HPDE6-E6E7 (cell line): Measurements from ENCODE around the gene EEFSEC.

Experiments used
- DNase-seq: peaks from one replicate; pipeline ENCODE4 v3.0.0; 2011; ENCODE audit warnings: missing footprints; ENCODE audit errors: extremely low spot score

EEFSEC gene

GRCh38 chr3:128285967-128286321, 132.7 kb downstream of the EEFSEC start:
- DNase-seq: no peak

- DNase-seq: no peak
Measured at GRCh38 chr3:128286691-128287090, 133.4 kb downstream of the EEFSEC start.

DNA sequence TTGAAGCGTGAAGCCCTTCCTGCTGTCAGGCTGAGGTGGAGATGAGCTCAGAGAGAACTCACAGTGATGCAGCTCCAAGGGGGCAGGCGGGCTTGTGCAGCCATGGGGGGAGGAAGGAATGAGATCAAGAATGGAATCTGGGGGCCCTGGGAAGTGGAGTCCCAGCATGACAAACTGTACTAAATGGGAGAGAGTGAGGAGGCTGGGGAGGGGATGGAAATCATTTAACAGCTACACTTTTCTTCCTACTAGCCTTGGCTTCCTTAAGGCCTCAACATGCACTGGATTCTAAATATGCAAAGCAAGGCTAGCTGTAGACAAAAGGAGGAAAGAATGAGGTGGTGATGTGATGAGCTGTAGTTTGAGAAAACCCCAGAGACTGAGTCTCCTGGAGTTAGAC, 133.9 kb downstream of the EEFSEC start:
- no peak for DNase-seq

DNA sequence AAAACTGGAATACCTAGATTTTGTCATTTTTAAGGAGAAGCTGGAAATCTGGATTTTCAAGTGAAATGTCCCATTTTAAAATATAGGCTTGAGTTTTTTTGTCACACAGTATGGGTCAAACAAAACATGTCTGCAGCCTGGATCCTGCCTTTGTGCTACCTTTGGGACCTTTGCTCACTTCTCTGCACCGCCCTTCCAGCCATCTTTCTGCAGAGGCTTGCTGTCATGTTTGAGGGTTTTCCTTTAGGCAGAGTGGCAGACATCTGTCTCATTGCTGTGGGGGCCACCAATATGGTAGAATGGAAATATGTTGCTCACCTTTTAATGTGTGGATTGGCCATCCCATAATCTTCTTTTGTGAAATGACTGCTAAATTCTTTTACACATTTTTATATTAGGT, 136.3 kb downstream of the EEFSEC start:
- DNase-seq: no peak

DNA sequence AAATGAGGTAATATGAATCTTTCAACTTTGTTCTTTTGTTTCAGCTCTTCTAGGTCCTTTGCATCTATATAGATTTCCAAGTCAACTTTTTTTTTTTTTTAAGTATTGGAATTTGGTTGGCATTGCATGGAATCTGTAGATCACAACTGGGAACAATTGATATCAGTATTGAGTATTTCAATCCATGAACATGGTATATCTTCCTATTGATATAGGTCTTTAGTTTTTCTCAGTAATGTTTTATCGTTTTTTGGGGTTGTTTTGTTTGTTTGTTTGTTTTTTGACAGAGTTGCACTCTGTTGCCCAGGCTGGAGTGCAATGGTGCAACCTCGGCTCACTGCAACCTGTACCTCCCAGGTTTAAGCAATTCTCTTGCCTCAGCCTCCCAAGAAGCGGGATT, 137.2 kb downstream of the EEFSEC start:
- DNase-seq: no peak

GRCh38 chr3:128293930-128294329, 140.6 kb downstream of the EEFSEC start:
- no peak for DNase-seq

DNA sequence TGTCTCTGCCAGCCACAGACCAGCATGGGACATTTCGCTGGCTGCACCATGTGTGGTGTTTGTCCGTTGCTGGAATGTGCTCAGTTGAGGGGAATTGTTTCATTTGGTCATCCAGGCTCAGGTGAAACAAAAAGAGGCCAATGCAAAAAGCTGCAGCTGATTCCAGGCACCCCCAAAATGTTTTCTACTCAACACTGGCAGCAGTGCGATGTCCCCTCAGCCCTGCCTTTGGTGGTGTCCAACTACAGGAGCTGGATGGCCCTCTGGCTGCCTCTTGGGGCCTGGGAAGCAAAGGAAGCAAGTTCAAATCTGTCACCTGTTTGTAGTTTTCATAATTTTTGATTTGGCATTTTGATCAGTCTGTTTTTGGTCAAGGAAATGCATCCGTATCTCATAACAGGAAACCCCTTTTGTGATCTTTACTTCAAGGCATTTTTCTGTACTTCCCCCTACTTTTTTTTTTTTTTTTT, 141.8 kb downstream of the EEFSEC start:
- DNase-seq: no peak

DNA sequence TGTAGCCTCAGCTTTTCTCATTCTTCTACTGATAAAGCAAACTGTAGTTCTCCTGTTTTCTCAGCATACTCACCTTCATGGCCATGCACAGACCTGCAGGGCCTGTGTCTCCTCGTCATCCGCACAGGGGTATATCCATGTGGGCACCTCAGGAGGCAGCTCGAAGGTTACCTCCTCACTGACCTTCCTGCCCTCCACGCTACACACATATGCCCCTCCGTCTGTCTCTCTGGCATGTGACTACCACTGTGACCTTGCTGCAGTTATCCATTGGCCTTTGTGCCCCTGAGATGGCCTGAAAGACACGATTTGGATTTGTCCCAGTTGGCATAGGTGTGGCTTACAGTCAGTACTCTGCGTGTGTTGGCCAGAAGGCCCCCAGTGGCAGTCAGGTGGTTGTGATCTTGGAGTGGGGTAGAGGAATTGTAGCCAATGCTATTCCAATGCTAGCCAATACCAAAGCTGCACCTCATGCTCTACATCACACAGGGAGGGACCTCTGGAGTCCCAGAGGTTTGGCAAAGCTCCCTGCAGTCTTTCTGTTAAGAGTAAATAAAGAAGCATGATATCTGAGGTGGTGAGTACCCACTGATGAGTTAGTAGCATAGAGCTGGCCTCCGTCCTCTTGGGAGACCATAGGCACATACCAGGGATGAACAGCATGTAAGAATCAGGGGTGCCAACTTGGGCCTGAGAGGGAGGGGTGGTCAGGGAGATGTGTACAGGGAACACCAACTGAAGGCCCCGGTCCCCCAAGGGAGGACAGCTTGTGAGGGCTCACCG, 143.4 kb downstream of the EEFSEC start:
- no peak for DNase-seq

GRCh38 chr3:128297401-128298138, 144.3 kb downstream of the EEFSEC start:
- peak; percentile 32 for DNase-seq

DNA sequence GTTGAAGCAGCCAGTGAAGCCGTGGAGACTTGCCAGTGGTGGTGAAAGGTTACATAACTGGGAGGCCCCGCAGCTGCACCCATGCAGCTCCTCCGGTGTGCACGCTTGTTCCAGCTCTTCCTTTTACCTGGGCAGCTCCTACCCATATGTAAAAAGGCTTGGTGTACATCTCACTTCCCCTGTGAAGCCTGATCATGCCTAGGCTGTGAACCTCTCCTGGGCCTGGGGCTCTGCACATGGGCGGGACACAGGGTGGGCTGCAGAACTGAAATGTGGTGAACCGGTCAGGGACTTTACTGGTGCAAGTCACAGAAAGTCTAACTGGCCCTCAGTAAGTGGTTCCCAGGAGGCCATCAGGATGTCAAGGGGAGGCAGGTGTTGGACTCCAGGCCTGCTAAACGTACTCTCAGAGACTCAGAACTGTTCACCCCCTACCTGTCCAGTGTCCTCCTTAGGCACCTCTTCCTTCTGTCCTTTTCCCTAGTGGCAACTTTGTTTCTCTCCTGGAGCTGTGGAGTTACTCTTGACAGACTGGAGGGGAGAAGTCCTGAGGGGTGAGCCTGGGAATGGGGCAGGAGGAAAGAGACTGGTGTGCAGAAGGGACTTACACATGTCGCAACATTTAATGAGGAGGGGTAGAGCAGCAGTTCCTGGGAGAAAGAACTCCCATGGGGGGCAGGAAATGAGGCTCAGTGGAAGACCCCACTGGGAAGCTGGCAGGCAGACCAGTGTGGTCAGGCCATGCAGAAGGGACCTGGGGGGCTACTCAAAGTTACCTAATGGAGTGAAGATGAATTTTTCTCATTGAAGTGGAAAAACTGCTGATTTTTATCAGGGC, 148.1 kb downstream of the EEFSEC start:
- DNase-seq: no peak

DNA sequence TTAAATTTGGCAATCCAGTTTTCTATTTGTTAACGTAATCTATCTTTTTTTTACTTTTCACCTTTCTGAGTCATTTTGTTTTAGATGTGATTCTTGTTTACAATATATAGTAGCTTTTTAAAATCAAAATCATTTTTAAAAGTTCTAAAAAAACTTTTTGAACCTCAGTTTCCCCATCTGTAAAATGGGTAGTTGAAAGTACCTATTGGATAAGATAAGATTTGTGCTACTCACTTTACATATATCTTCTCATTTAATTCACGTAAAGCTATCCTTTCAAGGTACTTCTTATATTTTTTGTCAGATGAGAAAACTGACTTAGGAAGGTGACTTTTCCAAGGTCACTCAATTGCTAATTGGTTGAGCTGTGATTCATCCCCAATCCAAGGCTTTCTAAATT, 153.2 kb downstream of the EEFSEC start:
- DNase-seq: no peak

GRCh38 chr3:128307029-128307633, 153.8 kb downstream of the EEFSEC start:
- DNase-seq: no peak

GRCh38 chr3:128307781-128308469, 154.6 kb downstream of the EEFSEC start:
- no peak for DNase-seq

DNA sequence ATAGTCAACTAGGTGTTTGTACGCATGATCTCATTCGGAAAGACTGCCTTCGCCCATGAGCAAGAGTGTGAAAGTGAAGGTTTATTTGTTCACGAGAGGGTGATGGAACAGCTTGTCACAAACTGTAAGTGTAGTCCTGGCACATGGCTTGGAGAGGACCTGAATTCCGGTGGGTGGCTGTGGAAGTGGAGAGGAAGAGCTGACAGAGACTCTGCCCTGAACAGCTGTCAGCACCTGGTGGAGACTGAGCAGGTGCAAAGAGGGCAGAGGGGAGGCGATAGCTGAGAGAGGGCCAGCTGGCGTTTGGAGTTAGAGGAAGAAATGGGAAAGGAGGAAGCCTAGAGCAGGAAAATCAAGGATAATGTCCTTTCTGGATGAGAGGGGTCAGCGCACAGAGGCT, 155.7 kb downstream of the EEFSEC start:
- no peak for DNase-seq

- no peak for DNase-seq
Measured at GRCh38 chr3:128310286-128311058, 157.2 kb downstream of the EEFSEC start.

GRCh38 chr3:128311441-128311844, 158.2 kb downstream of the EEFSEC start:
- no peak for DNase-seq

DNA sequence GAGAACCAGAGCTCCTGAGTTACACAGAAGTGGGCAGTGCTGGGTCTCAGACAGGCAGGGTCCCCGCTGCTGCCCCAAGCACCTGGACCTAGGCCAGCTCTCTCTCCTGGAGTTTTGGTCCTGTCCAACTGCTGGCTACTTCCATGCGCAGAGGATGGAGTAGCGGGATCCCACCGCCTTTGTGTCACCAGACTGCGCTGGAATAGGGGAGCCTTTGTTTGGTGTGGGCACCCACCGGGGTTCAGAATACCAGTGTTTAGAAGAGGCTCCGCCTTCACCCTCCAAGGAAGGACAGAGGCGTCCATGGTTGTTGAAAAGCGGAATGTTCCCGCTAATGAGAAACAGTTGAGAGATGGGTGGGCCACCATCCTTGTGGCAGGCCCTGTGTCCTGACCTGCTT, 159.0 kb downstream of the EEFSEC start:
- no peak for DNase-seq

- no peak for DNase-seq
Measured at GRCh38 chr3:128313071-128313725, 159.9 kb downstream of the EEFSEC start.

DNA sequence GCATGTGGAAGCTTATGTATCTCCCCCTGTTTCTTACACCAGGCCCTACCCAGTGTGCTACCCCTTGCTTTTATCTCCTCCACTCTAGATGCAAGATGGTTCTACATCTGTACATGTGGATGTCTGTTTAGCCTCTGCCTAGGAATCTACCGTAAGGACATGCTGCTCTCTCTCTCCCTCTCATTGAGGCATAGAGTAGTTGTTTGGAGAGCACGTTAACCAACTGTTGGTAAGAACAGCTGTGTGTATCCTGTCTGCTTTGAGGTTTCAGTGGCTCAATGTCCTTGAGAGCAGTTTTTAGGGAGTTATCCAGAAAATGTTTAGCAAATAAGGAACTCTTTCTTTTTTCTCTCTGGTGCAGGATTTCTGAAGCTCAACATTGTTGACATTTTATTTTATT, 160.7 kb downstream of the EEFSEC start:
- no peak for DNase-seq

GRCh38 chr3:128315313-128315712, 162.0 kb downstream of the EEFSEC start:
- DNase-seq: no peak
